Activated T-helper 1 cell treated with Interleukin-2 at 50 U/mL for 16 hours (primary cell): ENCODE data around the gene RNF169.

Source experiments
- DNase-seq: peaks from one replicate; pipeline ENCODE4 v3.0.0-alpha.2; 2020; ENCODE audit warnings: low read depth

Gene RNF169

GRCh38 chr11:74770456-74770855 lies 21.8 kb downstream of the RNF169 start:
- no peak for DNase-seq

GRCh38 chr11:74771139-74771538 lies 22.5 kb downstream of the RNF169 start:
- no peak for DNase-seq

GRCh38 chr11:74773476-74773875 lies 24.8 kb downstream of the RNF169 start:
- DNase-seq = no peak

- DNase-seq = no peak
Observed at GRCh38 chr11:74775762-74776161, 27.1 kb downstream of the RNF169 start.

- no peak for DNase-seq
Observed at GRCh38 chr11:74776546-74776945, 27.9 kb downstream of the RNF169 start.

GRCh38 chr11:74777038-74777437 lies 28.4 kb downstream of the RNF169 start:
- no peak for DNase-seq

GRCh38 chr11:74777877-74778276 lies 29.2 kb downstream of the RNF169 start:
- DNase-seq = no peak

GRCh38 chr11:74778581-74778980 lies 29.9 kb downstream of the RNF169 start:
- no peak for DNase-seq

GRCh38 chr11:74780248-74781005 lies 31.8 kb downstream of the RNF169 start:
- no peak for DNase-seq

GRCh38 chr11:74783241-74783871 lies 34.7 kb downstream of the RNF169 start:
- no peak for DNase-seq

- DNase-seq = no peak
Observed at GRCh38 chr11:74784234-74784633, 35.6 kb downstream of the RNF169 start.

- DNase-seq = no peak
Observed at GRCh38 chr11:74784726-74785125, 36.1 kb downstream of the RNF169 start.

- no peak for DNase-seq
Observed at GRCh38 chr11:74786574-74786973, 37.9 kb downstream of the RNF169 start.

- no peak for DNase-seq
Observed at GRCh38 chr11:74791333-74792100, 42.9 kb downstream of the RNF169 start.

GRCh38 chr11:74806267-74806666 lies 57.6 kb downstream of the RNF169 start:
- DNase-seq = no peak

GRCh38 chr11:74809801-74810200 lies 61.2 kb downstream of the RNF169 start:
- no peak for DNase-seq

- DNase-seq = no peak
Observed at GRCh38 chr11:74815966-74816365, 67.3 kb downstream of the RNF169 start.

GRCh38 chr11:74816664-74817063 lies 68.0 kb downstream of the RNF169 start:
- DNase-seq = no peak

GRCh38 chr11:74818283-74818946 lies 69.8 kb downstream of the RNF169 start:
- DNase-seq = no peak

GRCh38 chr11:74819400-74819799 lies 70.8 kb downstream of the RNF169 start:
- no peak for DNase-seq

GRCh38 chr11:74820763-74821162 lies 72.1 kb downstream of the RNF169 start:
- no peak for DNase-seq

GRCh38 chr11:74822170-74822569 lies 73.5 kb downstream of the RNF169 start:
- DNase-seq = no peak
